SIG-M5 treated with dmso at 0.1 percent for 504 hours (cell line): ENCODE data around the gene TARBP2.

Experiments used
- DNase-seq: peaks from one replicate; lab custom pipeline; 2025; ENCODE audit not compliant: unreplicated experiment; lab: John Stamatoyannopoulos, UW

TARBP2 gene

DNA sequence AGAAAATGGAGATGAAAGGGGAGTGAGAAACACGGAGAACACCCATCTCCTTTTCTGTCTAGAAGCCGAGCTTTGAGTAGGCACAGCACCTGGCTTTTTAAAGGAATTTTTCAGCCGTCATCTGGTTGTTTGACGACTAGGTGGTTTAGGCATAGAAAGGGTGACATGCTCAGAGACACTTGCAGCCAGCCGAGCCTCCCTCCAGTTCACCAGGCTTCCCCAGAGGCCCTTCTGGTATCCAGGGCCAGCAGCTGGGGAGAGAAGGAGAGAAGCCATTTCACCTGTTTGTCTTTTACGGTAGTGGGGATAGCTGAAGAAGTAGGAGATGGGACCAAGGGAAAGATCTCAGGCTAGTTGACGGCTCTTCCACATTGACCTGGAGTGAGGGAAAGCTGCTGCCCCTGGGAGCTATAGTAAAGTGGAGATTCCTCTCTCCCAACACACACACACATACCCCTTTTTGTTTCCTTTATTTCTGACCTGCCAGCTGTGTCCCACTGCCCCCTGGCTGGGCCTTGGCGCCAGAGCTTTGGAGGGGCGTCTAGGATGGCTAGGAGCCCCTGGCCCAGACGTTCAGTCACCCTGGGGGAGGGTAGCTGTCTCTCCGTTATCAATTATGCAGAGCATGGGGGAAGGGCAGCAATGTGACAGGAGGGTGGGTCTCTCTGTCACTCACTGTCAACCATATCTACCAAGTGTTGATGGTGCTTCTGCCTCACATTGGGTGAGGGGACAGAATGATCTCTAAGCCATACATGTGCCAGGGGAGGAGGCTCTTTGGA, 7.3 kb upstream of the TARBP2 start:
- no peak for DNase-seq

DNA sequence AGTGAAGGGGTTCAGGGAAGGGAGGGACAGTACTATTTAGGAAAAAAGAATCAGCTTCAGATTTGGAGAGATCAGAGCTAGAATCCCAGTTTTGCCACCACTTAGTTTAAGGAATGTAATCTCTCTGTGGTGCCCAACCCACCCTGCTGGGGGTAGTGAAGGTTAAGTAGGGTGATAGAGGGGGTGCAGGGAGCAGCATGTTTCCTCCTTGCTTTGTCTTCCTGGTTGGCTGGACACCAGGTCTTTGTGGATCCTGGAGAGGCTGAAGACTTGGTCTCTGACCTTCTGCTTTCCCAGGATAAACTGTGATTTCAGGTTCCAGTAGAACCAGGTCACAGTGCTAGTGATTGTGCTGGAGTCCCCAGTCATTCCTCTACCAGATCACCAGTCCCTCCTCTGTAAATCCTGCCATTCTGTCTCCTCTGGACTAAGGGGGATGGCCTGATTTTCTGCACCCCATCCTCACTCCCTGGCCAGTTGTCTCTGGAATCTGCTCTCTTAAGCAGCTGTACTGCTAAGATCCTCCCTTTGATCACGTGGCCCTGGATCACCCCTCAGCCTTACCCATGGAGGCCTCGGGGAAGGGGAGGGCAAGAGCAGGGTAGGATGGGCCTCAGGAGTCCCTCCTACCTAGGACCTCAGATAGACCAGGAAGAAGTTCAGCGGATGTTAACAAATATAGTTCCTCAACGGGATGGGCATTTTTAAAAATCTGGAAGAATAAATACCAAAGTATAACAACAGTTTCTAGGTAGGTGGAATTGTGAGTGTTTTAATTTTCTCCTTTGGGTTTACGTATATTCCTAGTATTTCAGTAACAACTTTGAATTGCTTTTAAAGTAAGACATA, 5.0 kb upstream of the TARBP2 start:
- peak; percentile 80 for DNase-seq

GRCh38 chr12:53496752-53497032, 4.4 kb upstream of the TARBP2 start:
- no peak for DNase-seq

- DNase-seq, result no peak
These were observed 3.6 kb upstream of the TARBP2 start for GRCh38 chr12:53497461-53497860.

GRCh38 chr12:53498235-53498630, 2.9 kb upstream of the TARBP2 start:
- no peak for DNase-seq

DNA sequence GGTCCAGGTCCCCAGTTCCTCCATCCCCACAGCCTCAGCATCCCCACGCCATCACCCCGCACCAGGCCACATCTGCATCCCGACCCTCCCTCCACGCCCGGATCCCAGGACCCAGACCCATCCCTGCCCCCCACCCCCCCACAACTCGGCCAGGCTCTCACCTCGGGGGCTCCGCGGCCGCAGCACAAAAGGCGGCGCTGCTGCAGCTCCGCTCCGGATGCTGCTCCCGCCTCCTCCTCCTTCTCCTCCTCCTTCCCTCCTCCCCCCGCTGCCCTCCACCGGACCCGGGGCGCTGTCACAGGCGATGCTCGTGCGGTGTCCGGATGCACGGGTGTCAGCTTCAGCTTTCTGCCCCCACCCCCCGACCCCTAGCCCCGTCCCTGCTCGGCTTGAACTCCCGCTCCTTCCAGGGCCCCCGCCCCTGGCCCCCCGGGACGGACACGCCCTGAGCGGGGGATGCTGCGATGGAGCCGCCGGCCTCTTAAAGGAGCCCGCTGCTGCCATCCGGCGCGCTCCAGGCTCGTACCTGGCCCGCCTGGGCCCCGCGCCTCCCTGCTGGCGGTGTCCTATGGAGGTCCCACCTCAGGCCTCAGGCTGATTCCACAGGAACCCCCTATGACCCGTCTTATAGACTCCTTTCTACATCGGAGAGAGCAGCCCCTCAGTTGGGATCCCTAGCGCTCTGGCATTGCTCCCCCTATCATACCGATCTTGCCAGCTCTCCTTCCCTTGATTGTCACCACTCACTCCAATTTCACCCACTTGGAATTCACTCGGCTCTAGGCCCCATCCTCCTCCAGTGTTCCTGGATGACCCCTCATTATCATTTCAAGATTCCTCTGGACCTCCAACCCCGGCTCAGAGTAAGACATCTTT, 1.6 kb upstream of the TARBP2 start, which contains the start of gene MAP3K12:
MAP3K12 (minus strand) TSS at position 193 of the 876 bp plus-strand sequence. CDS start 12,067 bp downstream, outside the sequence.
- DNase-seq, result peak; percentile 75

DNA sequence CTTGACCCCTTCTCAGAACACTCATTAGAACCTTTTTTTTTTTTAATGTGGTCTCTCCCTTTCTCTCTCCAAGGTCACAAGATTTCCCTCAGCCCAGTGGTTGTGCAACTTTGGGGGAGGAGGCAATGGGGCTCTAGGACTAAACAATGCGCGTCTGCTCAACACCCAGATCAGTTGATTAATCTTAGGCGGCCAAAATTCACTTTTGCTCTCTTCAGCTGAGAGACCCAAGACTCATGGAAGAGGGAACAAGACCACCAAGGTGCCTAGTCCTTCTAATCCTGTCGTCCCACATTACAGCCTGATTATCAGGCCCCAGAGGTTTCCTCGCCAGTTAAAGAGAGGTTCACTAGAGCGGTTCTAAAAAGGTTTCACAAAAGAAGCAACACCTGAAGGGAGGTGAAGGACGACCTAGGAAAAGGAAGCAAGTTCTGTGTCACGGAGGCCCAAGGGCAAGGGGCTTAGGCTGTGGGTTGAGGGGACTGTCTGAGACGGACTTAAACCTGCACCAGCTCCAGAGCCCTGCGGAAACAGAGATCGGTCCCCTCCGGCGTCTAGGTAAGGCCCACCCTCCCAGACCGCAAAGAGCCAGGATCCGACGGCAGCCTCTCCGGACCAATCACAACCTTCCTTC, 824 bp upstream of the TARBP2 start:
- DNase-seq, result peak; percentile 86

DNA sequence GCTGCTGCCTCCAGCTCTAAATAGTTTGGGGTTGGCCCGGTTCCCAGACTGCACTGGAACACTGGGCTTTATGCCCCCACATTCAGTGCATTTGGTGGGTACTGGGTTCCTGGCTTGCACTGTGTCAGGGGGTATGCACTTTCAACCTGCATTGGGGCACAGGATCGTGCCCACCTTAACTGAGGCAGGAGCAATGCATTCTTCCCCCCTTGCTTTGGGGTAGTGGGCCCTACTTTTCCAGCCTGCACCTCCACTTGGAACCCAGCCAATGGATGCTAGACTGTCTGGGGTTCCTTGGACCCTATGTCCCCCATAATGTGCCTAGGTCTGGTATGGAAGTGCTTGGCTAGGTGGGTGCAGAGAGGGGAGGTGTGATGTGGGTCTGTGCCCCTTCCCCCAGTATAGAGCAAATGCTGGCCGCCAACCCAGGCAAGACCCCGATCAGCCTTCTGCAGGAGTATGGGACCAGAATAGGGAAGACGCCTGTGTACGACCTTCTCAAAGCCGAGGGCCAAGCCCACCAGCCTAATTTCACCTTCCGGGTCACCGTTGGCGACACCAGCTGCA, 615 bp downstream of the TARBP2 start:
- DNase-seq, result no peak

DNA sequence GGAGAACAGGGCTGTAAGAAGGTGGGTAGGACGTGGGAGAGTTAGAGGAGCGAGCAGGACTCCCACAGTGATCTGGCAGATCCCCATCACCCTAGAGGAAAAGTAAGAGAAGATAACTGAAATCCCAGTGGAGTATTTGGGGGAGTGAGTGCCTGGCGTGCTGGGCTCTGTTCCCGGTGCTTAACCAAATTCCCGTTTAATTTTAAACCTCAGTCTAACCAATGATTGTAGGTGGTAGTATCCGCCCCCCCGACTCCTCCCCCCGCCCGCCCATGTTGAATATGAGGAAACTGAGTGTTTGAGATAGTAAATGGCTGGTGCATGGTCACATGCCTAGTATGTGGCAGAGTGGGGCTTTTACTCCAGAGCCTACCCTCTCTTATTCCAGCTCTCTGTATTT, 1.2 kb downstream of the TARBP2 start:
- peak; percentile 25 for DNase-seq

DNA sequence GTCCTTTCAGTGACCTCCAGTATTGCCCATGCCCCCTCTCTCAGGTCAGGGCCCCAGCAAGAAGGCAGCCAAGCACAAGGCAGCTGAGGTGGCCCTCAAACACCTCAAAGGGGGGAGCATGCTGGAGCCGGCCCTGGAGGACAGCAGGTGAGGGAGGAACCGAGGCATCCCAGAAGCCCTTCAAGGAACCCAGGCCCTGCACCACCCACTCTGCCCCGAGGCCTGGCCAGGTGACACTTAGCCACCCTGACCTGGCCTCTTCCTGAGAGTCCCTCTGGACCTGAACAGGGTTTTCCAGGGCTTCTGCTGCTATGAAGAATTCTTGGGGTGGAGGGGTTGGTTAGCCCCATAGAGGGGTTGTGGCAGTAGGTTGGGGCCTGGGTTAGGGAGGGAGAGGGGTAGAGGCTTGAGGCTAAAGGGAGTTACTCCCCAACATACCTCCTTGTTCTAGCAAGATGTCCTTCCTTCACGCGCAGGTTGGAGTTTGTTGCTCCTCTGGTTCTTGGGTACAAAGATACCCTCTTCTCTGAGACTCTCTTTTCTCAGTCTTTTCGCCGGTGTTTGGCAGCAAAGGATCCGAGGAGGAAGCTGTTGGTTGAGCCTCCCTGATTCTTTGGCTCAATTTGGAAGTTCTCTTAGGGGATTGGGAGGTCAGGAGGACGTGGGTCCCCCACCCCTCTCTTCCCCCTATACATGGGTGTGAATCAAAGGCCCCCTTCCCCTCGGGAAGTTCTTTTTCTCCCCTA, 2.1 kb downstream of the TARBP2 start:
- DNase-seq, result no peak

DNA sequence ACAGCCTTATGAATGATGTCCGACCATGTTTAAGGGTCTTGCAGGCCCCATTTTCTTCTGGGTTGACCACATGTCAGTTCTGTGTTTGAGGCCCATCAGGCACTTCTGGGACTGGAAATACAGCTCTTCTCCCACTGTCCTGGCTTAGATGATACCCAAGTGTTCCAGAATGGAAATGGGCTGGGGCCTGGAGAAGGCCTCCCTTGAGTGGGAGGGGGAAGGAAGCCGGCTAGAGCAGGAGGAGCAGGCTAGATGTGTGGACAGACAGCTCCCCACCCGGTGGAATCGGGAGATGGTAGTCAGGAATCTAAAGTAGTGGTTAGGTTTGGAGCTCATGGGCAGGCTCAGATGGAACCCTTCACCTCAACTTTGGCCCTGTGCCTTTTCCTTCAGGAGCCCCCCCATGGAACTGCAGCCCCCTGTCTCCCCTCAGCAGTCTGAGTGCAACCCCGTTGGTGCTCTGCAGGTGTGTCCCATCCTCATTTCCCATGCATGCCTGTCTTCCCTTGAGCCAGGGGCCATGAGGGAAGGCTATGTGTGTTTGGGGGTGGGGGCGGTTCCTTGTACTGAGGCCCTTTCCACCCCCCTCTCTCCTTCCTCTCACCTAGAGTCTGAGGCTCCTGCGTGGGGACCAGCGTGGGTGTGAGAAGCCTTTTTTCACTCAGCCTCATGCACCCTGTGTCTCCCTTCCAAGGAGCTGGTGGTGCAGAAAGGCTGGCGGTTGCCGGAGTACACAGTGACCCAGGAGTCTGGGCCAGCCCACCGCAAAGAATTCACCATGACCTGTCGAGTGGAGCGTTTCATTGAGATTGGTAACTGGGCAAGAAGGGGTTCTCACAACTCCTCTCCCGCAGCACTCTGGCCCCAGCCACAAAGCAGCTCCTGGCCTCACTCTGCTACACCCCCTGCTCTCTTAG, 3.2 kb downstream of the TARBP2 start:
- DNase-seq, result no peak

DNA sequence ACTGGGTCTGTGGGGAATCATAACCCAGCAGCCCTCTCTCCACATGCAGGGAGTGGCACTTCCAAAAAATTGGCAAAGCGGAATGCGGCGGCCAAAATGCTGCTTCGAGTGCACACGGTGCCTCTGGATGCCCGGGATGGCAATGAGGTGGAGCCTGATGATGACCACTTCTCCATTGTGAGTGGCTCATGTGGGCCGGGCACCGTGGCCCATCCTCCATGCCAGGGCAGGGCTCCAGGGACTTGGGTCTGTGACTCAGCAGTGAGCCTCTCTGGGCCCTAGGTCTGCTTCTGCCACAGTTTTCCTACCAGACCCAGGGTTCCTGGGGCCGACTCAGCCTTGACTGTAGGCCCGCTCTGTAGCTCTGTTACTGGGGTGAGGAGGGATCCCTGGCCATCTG, 4.0 kb downstream of the TARBP2 start:
- DNase-seq, result no peak

DNA sequence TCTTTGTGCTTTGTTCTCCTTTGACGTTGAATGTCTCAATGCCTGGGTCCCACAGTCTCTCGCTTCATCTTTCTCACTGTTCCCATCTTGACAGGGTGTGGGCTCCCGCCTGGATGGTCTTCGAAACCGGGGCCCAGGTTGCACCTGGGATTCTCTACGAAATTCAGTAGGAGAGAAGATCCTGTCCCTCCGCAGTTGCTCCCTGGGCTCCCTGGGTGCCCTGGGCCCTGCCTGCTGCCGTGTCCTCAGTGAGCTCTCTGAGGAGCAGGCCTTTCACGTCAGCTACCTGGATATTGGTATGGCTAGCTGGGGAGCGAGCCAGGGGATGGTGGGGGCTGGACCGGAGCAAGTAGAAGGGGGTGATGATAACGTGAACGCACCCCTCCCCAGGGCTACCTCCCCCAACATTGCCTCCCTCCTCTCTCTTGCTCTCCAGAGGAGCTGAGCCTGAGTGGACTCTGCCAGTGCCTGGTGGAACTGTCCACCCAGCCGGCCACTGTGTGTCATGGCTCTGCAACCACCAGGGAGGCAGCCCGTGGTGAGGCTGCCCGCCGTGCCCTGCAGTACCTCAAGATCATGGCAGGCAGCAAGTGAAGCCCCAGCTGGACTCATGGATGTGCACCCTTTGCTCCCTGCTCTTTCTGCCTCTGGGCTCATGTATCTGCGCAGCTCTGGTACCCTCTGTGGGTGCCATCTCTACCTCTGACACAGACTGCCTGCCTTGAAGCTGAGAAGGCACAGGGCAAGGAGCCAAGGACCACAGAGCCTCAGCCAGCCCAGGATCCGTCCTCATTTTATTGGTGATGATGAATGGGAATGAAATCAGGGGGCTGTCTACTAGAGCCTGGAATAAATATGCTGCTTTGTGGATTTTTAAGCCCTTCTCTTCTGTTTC, 4.7 kb downstream of the TARBP2 start:
- DNase-seq, result no peak

- DNase-seq, result no peak
These were observed 5.3 kb downstream of the TARBP2 start for GRCh38 chr12:53506450-53506785.

GRCh38 chr12:53506881-53507602, 6.0 kb downstream of the TARBP2 start, which contains the start of gene NPFF:
TSS of gene NPFF (minus strand) at chr12:53507484. CDS start at chr12:53507474, 10 bp downstream.
- no peak for DNase-seq

DNA sequence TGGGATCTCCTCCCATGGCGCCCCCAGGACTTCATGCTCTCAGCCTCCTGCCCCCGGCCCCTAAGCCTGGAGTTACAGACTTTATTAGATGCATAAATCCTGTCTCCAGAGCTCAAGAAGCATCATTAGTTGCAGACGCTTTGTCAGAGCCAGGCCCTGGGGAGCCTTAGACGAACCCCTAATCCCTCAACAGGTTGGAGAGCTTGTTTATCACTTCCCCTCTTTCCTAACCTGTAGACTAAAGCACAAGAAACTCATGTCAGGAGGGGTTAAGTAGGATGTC, 6.5 kb downstream of the TARBP2 start:
- DNase-seq, result no peak

DNA sequence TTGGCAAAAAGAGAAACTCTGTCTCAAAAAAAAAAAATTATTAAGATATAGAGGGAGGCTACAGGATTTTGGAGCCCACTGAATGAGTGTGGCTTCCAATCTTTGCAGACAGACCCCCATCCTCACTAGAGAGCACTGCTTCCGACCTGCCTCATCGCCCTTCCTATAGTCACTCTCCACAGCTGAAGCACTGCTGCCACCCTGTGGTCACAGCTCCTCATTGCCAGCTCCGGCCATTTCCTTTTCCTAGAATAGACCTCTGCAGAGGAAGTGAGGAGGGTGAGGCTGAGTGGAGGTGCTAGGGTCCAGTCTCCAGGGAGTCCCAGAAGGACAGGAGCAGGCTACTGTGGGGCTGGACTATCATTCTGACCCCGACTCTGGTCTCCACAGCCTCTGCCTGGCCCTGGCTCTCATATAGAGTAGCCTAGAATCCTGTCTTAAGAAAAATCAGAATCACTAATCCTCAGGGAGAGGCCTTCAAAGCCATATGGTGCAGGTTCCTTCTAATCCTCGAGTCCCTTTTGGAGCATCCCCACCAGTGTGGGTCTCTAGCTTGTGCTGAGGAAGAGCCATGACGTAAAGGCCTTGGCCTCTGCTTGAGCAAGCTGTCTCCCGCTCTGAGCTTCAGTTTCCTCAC, 7.6 kb downstream of the TARBP2 start:
- peak; percentile 88 for DNase-seq
